Neural cell (in vitro differentiated cells): ENCODE measurements around the gene PANK2.

ENCODE experiments used
- EZH2 ChIP-seq: fragments of 200-600, 300-800 bp; shearing (Covaris generic), sonication (generic); IDR thresholded peaks from 2 replicates; pipeline ENCODE4 v1.6.1; 2014; ENCODE audit warnings: antibody characterized with exemption, low read length, borderline replicate concordance, mild to moderate bottlenecking; ENCODE audit not compliant: insufficient read depth, poor library complexity, severe bottlenecking
- TF ChIP-seq, protein P1 (sequence below): fragments of 450-650 bp; IDR thresholded peaks from 2 replicates; pipeline ENCODE4 v1.5.1; 2014; ENCODE audit warnings: antibody characterized with exemption, mild to moderate bottlenecking, moderate library complexity; ENCODE audit not compliant: poor library complexity, severe bottlenecking

DNA sequence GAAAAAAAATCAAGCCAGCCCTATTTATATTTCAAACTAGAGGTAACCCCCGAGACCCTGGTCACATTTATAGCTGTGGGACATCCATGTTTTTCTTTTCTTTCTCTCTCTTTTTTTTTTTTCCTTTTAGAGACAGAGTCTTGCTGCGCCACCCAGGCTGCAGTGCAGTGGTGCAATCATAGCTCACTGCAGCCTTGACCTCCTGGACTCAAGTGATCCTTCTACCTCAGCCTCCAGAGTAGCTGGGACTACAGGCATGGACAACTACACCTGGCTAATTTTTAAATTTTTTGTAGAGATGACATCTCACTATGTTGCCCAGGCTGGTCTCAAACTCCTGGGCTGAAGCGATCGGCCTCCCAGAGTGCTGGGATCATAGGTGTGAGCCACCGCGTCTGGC lies 30.5 kb upstream of the PANK2 start:
- TF ChIP-seq, protein P1, sequence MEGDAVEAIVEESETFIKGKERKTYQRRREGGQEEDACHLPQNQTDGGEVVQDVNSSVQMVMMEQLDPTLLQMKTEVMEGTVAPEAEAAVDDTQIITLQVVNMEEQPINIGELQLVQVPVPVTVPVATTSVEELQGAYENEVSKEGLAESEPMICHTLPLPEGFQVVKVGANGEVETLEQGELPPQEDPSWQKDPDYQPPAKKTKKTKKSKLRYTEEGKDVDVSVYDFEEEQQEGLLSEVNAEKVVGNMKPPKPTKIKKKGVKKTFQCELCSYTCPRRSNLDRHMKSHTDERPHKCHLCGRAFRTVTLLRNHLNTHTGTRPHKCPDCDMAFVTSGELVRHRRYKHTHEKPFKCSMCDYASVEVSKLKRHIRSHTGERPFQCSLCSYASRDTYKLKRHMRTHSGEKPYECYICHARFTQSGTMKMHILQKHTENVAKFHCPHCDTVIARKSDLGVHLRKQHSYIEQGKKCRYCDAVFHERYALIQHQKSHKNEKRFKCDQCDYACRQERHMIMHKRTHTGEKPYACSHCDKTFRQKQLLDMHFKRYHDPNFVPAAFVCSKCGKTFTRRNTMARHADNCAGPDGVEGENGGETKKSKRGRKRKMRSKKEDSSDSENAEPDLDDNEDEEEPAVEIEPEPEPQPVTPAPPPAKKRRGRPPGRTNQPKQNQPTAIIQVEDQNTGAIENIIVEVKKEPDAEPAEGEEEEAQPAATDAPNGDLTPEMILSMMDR: no peak
- TF ChIP-seq EZH2: no peak
